Activated CD4-positive, CD25-positive, alpha-beta regulatory T cell treated with anti-CD3 and anti-CD28 coated beads, Interleukin-2, amount 50 U/mL, for 24 hours (primary cell): ENCODE measurements around the gene KIAA1210.

Experiments
- ATAC-seq, 2 donors: fragments of 150-1000 bp; cut with Tn5 transposase; one replicate each; pipeline ENCODE4 v1.10.0; 2021; ENCODE audit warnings: mild to moderate bottlenecking in 1 of 2, moderate library complexity in 1 of 2

The KIAA1210 gene

DNA sequence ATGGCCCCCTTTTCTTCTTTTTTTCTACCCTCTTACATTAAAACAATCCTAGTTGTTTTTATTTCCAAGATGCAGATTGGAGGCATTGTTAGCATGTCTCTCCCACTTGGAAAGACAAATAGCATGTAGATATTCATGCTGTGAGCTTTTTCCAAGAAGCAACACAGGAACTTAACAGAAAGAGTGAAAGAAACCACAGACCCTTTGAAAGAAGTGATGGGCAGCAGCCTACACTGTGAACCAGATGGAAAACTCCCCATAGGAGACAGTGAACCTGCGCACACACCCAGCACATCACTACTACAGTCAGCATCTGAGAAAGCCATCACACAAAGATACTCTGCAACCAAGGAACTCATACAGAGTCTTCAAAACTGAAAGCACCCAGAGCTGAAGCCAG lies 37.0 kb downstream of the KIAA1210 start:
- no peak for ATAC-seq

DNA sequence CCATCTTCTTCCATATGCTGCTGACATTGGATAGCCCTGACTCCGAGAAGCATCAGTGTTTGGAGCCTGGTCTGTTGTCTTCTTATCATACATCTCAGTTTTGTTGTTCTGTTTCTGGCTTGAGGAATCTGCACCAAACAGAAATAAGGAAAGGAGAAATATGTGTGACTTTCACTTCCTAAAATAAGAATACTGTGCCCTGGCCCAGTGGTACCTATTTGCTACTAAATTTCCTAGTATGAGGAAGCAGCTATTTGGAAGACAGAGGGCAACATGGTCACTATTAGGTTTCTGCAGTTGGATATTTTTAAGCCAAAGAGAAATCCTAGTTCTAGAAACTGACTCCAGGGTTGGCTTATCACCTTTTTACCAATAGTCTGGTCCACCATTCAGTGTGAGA lies 38.0 kb downstream of the KIAA1210 start:
- no peak for ATAC-seq

DNA sequence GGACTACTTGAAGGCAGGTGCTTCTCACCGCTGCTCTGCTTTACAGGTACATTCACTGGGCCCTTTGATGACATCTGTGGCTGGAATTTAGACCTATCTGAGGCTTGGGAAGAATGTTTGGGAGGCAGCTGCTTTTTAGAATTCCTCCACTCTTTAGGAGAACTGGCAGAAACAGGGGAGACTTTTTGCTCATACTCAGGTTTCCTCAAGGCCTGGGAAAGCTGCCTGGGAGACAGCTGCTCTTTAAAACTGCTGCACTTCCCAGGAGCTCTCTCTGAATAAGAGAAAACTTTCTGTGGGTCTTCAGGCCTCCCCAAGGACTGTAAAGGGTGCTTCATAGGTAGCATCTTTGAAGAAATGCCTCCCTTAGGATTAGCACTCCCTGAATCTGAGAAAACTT lies 40.5 kb downstream of the KIAA1210 start:
- ATAC-seq: no peak

DNA sequence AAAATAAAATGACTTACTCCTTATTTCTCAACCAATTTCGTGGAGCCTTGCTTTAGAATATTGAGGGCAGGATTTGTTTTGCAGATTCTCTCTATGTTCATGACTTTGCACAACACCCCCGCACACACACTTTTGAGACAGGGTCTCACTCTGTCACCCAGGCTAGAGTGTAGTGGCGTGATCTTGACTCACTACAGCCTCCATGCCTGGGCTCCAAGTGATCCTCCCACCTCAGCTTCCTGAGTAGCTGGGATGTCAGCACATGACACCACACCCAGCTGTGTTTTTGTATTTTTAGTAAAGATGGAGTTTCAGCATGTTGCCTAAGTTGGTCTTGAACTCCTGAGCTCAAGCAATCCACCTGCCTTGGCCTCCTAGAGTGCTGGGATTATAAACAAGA lies 42.8 kb downstream of the KIAA1210 start:
- ATAC-seq: no peak

DNA sequence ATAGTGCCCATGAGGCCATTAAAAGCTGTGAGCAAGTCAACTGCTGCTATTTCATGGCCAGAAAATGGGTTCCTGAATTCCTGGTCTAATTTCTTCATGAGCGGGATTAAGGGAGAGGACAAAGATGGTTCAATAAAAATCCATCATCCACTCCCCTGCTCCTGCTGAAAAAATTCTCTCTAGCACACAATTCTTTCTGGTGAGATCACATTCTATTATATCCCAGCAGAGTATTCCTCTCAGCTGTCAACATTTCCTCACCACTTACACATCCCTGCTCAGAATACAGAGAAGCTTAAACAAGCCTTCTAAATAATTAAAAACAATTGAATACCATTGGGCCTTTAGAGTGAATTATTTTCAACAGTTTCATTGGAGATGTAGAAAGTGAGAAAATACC lies 45.3 kb downstream of the KIAA1210 start:
- ATAC-seq: no peak

DNA sequence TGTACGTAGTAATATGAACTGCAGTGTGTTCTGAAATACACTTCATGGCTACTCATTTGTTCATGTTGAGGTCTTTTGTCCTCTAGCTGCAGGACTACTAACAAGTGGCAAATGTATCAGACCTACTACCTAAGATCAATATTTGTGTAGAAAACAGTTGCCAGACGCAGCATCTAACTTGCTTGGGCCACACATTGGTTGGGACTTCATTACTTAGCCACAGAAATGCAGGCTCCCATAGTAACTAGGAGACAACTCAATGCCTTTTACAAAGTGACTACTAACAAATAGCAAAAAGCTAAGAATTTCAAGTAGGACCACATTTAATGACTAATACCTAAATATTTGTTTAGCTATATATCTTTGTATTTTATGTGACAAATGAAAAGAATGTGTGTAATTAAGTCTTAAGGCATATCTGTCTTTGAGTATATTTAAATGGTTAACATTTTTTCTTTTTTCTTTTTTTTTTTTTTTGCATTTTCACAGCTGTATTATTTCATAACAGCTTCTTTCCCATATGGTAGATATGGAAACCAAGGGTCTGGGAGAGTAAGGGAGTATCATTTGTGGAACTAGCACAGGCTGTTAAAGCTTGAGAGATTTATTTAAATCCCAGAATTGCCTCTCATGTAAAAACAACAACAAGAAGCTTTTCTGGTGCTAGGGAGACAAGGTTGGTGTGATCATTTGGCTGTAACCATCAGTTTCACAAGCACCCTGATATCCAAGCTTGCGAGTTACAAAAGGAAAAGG lies 52.2 kb downstream of the KIAA1210 start:
- ATAC-seq: no peak

DNA sequence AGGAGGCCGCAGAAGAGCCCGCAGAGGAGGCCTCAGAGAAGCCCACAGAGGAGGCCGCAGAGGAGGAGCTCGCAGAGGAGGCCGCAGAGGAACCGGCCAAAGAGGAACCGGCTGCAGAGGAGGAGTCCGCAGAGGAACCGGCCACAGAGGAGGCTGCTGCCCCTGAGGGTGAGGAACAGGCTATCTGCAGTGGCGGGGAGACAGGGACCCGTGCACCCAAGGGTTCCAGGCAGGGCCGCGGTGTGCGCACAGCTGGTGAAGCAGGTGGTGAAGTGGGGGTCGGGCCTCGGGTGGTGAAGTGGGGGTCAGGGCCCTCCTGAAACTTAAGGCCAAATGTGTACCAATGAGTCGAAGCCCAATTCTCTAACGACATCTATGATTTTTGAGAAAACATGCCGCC lies 53.7 kb downstream of the KIAA1210 start:
- no peak for ATAC-seq

DNA sequence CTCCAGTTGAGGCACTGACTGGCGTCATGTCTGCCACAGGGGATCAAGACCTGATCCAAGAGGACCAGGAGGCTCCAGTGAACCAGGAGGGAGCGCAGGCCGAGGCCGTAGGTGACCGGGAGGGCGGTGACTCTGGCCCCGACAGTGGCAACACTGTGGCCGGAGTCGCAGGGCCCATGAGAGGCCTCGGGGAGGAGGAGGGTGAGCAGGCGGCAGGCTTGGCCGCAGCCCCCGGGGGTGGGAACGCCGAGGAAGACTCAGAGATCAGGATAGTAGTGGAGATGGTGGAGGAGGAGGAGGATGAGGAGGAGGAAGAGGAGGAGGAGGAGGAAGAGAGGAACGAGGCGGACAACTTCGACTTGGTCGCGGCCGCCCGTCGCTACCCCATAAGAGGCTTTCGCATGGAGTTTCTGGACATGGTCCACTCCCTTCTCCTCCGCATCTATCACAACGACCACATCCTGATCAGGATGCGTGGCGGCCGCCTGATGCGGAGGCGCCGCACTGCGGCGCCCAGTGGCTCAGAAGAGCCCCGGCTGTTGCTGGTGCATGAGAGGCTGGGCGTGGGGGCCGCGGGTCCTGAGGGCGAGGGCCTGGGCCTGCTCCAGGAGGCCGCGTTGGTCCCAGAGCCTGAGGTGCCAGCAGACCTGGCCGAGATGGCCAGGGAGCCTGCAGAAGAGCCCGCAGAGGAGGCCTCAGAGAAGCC lies 54.3 kb downstream of the KIAA1210 start:
- no peak for ATAC-seq

DNA sequence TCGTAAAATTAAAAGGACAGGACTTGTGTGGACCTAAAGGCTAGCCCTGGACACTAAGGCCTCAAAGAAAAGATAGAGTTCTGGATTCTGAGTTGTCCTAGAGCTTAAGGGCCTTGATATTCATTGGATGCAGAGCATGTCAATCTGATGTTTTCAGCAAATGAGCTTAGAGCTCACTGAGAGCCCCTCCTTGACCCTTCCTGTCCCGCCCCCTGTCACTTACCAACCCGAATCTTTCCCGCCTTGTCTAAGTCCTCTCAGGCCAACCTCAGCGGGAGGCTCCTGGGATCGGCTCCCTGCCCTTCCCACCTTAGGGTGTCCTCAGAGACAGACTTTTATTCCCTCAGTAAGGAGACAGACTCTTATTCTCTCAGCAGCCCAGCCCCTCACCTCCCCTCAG lies 54.9 kb downstream of the KIAA1210 start, which contains the start of gene CT47C1:
TSS of gene CT47C1 (plus strand) at position 250 of the 400 bp plus-strand sequence. CDS start 233 bp downstream, outside the sequence.
- no peak for ATAC-seq

DNA sequence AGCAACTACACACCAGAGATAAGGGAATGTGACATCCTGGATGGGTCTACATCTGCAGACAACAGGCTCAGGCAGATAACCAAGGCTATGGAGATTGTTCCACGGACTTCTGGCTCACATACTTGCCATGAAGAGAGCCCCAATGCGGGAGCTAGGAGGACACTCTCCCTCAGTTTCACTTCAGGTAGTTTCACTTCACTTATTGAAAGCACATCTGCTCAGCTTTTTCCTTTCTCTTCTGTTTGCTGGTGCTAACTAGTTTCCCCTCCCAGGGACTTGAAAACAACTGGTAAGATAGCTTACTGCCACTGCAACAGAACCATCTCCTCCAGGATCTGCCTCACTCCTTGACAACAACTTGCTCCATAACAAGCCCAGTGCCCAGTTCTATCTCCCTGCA lies 56.2 kb downstream of the KIAA1210 start:
- ATAC-seq: no peak

DNA sequence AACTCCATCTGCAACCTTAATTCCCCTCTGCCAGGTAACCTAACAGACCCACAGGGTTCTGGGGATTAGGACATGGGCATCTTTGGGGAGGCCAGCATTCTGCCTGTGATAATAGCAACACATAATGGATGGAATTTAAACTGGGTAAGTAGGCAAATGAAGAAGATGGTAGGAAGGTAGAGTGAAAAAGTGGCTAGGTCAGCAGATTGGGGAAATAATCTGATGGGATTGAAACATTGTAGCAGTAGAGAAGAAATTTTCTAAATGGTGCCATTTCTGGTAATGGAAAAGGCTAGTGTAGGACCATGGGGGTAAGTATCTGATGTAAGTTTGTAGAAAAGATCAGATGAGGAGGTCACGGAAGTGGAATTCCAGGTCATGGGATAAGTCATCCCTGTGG lies 57.9 kb downstream of the KIAA1210 start:
- ATAC-seq: no peak

DNA sequence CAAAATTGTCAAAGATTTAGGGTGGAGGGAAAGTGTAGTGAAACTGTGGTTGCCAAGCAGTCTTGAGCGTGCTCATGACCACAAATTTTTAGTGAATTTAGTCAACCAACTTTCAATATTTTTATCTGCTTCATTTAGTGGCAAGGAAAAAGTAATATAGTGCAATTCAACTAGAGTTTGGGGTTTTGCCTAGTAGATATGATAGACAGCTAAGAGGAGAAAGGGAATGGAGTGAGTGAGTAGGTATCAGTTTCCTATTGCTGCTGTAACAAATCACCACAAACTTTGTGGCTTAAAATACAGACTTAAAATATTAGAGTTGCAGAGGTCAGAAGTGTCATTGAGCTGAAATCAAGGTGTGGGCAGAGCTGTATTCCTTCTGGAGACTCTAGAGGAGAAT lies 58.5 kb downstream of the KIAA1210 start:
- no peak for ATAC-seq

DNA sequence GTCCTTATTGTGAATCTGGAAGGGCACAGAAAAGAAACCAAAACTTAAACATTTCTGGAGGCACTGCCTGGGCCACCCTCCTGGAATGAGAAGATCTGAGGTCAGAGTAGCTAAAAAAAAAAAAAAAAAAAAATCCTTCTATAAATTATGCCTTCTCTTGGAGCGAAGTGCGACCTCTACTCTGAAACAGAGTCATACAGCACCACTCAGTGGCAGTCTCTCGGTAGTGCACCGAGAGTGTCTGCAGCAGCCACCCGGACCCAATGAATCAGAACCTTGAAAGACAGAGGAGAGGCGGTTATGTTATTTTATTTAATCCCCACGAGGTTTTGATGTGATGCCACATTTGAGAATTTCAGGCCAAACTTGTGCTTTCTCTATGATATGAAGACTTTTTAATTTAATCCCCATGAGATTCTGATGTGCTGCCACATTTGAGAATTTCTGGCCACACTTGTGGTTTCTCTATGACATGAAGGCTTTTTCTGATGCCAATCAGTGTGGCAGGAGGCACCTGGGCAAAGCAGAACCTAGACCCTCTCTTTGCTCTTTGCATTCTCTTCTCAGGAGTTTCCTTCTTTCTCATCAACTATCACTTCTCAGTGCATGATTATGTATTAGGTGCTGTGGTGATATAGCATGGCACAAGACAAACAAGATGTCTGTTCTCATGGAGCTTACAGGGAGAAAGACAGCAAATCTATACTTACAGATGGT lies 60.4 kb downstream of the KIAA1210 start:
- ATAC-seq: peak in 1 of 2 donors; percentile 24

DNA sequence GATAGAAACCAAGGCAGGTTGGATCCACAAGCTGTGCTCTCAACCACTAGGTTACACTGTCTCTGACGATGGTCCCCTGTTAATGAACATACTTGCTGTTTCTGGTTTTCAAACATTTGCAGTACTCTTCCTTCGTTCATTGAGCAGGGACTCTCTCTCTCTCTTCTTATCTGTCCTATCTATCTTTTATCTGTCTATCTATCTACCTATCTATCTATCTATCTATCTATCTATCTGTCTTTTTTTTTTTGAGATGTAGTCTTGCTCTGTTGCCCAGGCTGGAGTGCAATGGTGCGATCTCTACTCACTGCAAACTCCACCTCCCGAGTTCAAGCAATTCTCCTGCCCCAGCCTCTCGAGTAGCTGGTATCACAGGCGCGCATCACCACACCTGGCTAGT lies 64.2 kb downstream of the KIAA1210 start:
- ATAC-seq: no peak

DNA sequence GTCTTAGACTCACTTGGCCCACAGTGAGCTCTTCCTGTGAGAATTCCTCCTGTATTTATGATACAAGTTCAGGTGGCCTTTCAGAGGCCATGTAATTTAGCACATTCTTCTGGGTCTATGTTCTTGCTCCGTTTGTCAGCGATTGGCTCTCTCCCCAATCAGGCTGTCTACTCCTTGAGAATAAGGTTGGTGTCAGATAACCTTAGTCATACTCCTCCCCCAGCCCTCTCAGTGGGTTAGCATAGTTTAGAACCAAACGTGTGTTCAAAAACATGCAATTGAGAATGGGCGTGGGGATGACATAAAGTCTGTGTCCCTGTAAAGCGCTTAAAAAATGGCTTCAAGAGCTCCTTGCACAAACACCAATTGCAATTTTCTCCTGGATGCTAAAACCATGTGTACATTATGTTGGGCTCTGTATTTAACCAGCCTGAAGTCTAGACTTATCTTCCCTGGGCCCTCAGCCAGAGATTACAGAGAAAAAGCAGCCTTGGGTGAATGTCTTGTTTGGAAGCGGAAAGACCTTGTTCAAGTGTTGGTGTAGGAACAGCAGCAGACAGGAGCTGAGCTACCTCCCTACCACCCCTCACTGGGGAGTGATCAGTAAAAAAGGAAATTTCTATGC lies 64.8 kb downstream of the KIAA1210 start:
- ATAC-seq: no peak

DNA sequence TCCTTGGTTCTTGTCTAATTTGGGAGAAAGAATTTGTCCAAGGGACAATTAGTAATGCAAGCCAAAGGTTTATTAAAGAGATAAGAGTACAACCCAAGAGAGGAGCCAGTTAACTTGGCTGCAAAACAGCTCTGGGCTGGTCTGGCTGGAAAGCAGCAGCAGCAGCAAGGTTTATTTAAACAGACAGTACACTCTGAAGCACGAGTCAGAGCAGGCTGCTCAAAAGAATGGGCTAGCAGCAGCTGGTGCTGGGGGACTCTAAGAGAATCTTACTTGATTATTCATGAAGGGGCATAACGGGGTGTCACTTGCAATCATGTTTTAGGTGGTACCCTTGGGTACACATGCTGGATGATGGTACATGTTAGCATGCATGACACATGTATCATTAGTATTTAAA lies 71.9 kb downstream of the KIAA1210 start:
- no peak for ATAC-seq

DNA sequence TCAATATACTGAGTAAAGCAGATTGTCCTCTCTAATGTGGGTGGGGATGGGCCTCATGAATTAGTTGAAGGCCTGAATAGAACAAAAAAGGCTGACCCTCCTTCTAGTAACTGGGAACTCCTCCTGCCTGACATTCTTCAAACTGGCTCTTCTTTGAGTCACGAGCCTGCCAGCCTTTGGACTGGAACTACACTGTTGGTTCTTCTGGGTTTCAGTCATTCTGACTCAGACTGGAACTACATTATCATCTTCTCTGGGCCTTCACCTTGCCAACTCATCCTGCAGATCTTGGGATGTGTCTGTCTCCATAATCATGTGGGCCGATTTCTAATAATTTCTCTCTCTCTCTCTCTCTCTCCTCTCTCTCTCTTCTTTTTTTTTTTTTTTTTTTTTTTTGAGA lies 81.7 kb downstream of the KIAA1210 start:
- peak in 1 of 2 donors; percentile 32 for ATAC-seq

DNA sequence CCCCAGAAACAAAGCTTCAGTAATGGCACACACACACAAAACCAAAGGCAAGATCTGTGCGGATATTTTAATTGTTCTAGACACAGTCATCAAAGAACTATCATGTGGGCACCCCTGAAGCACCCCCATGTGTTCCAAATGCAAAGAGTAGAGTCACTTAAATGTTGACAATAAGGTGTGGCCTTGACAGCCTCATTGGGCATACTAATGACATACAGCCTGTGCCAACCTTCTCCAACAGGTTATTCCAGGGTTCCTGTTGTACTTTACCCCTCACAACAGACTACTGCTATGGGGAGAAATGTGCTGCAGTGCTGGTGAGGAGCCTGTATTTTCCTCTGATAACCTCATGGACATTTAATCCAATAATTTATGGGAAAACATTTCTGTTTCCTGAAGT lies 84.6 kb downstream of the KIAA1210 start:
- ATAC-seq: no peak

DNA sequence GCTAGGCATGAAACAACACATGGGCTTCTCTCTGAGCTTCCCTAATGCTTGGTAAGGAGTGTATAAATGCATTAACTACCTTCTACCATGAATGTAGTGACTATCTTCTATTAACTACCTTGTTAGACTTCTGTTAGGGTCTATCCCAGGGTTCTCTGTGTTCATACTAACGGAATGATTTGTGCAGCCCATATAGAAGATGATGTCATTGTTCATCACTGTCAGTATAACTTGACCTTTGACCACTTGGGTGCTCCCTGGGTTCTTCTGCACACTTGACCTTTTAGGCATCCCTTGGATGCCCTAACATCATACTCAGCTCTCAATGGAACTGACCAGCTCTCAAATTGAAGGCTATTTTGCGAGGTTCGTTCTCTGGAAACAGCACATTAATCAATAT lies 85.6 kb downstream of the KIAA1210 start:
- ATAC-seq: no peak

DNA sequence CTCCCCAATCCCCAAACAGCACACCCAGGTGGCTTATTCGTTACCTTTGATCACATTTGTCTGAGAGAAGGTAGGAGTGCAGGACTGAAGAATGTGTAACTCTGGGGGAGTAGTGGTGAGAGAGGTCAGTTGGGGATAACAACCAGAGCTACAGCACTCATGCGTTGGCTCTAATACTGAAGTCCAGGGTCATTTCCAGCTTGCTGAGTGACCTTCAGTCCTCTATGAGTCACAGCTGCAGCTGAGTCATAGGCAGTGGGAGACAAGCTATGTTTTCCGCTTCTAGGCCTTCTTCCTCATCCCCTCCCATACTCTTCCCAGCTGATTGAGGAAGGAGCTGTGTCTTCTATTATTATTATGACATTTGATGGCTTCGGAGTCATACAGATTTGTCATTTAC lies 86.4 kb downstream of the KIAA1210 start:
- ATAC-seq: no peak

DNA sequence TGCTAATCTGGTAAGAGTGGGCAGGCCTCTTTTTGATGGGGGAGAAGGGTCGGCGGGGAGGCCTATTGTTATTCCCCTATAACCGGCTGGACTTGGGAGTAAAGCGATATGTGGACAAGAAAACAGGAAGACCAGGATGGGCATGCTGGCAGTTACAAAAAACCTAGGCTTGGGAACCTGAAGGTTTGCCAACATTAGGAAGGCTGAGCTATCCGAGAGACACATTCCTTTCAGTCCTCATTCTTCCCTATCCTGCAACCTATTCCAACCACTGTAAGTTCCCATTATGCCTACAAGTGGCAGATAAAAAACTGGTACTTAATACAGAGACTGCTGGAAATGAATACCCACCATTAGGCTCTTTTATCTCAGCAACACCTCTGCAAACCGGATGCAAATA lies 87.2 kb downstream of the KIAA1210 start:
- ATAC-seq: no peak

DNA sequence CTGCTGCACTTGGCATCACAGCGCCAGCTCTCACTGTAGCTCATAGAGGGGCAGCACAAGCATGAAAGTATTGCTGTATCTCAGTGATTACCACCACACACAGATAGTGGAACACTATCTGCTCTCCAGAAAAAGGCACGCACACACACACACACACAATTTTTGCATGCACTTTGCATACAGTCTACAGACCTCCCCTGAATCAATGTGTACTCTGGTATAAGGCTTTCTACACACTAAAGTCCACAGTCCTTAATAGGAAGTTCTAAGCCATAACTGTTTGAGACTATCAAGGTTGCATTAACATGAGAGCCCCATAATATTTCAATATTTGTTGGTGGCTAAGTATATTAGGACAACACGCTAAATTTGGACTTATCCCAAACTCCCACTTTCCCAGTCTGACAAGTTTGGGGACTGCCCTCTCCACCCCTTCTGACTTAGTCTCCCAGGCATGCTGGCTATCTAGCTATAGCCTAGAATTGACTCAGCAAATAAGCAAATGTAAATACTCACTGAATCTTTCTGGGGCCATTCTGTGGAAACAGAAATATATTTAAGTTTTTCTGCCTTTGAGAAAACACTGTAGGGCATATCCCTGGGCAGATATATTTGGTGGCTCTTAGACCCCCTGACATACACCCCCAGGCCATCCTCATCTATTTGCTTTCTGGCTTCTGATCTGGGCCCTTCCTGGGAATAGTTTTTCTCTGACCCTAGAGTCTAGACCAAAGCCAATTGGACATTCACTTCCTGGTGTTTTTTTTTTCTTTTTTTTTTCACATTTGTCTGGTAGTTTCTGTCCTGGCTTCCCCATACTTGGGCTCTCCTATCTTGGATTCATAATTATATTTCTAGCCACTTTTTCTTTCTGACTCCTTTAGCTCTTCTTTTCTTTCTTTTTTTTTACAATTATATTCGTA lies 91.2 kb downstream of the KIAA1210 start:
- no peak for ATAC-seq
